Kidney (tissue), 14 donors: ENCODE data around the gene SERTAD4. TPM values are rescaled to one million over a fixed set of nuclear protein-coding genes. Genes with fewer than 3 reads are reported as not detected.

ENCODE experiments used
- DNase-seq, 5 donors: peaks; one replicate each; pipeline ENCODE4 v3.0.0-alpha.2; 2013 to 2020
- FAIRE-seq: peaks from 2 replicates; lab custom pipeline; 2012; peaks lifted over from hg19 to GRCh38; lab: Jason Lieb, UNC
- H3K27ac ChIP-seq, 2 donors: one replicate each; pipeline ENCODE4 v1.7.0; 2013; ENCODE audit warnings: low read depth in 2 of 2, low read length in 2 of 2, inconsistent platforms in 1 of 2
- H3K27me3 ChIP-seq: one replicate; pipeline ENCODE4 v1.7.1; 2013; ENCODE audit warnings: low read length, inconsistent platforms; ENCODE audit not compliant: control insufficient read depth, insufficient read depth
- H3K36me3 ChIP-seq, 3 donors: one replicate each; pipeline versions ENCODE4 v1.7.0 to v1.7.1; 2013; ENCODE audit warnings: low read length in 3 of 3, control low read depth in 1 of 3, inconsistent platforms in 1 of 3; ENCODE audit not compliant: insufficient read depth in 3 of 3, control insufficient read depth in 2 of 3
- H3K4me1 ChIP-seq, 3 donors: one replicate each; pipeline versions ENCODE4 v1.7.0 to v1.7.1; 2013; ENCODE audit warnings: low read length in 3 of 3, inconsistent platforms in 1 of 3, low read depth in 1 of 3; ENCODE audit not compliant: control insufficient read depth in 2 of 3, insufficient read depth in 2 of 3
- H3K4me3 ChIP-seq, 3 donors: one replicate each; pipeline versions ENCODE4 v1.7.0 to v1.8.1; 2013; ENCODE audit warnings: low read length in 3 of 3, control low read depth in 1 of 3, inconsistent platforms in 1 of 3
- H3K9ac ChIP-seq, 3 donors: one replicate each; pipeline versions ENCODE4 v1.7.0 to v1.7.1; 2013; ENCODE audit warnings: low read length in 3 of 3, control low read depth in 1 of 3, inconsistent platforms in 1 of 3
- H3K9me3 ChIP-seq, 3 donors: one replicate each; pipeline versions ENCODE4 v1.7.0 to v1.7.1; 2013; ENCODE audit warnings: low read length in 3 of 3, control low read depth in 1 of 3, inconsistent platforms in 1 of 3; ENCODE audit not compliant: control insufficient read depth in 2 of 3, insufficient read depth in 1 of 3
- intact Hi-C: fragments of 100-400 bp; cut with DNase I; formaldehyde crosslinking; loops from one replicate; pipeline ENCODE4 v1.11.1; 2022
- polyA plus RNA-seq: library from polyadenylated mRNA; stranded (reverse); fragments of 350-450 nt; fragmentation: Illumina TruSeq; extraction: RNeasy Lipid Tissue Mini Kit (QIAGEN cat#74804); gene quantifications from one replicate; pipeline ENCODE4 v1.2.3, GENCODE V29; 2014; ENCODE audit warnings: low read depth, low replicate concordance; ENCODE audit not compliant: insufficient read depth
- total RNA-seq: library from RNA; stranded (reverse); fragmentation: NEBNext Ultra II Directional; extraction: Animal tissue kit (Norgen Biotek cat#: 25700); gene quantifications from one replicate; pipeline ENCODE4 v1.2.1, GENCODE V29; 2021
- TF ChIP-seq, protein P1 (sequence below): IDR thresholded peaks from 3 replicates; pipeline ENCODE4 v1.5.1; 2012; ENCODE audit warnings: mild to moderate bottlenecking, moderate library complexity, borderline replicate concordance; ENCODE audit not compliant: insufficient read depth; ENCODE audit errors: extremely low read depth
- donor health status: control.
- donor health status: control.
- donor health status: control.
- donor health status: control.
- donor health status: control.
- donor health status: DM: yes; HTN: yes; CAD: no.
- donor health status: Normal renal cell carcinoma (clear cell type).

The SERTAD4 gene
- total and polyA plus RNA-seq, 2 donors from 2014 or later: 0.92 to 9.2 TPM

- DNase-seq (no peak), FAIRE-seq (no peak)
- Histone ChIP-seq H3K36me3 (no peaks in the 10 kb centered on the region), H3K27ac (no peak overlapping the region), H3K9me3 (peaks cover 0 to 4% (median 0%) of the 10 kb centered on the region in 3 donors), H3K9ac (no peak overlapping the region), H3K27me3 (no peaks in the 10 kb centered on the region), H3K4me1 (no peaks in the 10 kb centered on the region), H3K4me3 (no peak overlapping the region)
- TF ChIP-seq, protein P1, sequence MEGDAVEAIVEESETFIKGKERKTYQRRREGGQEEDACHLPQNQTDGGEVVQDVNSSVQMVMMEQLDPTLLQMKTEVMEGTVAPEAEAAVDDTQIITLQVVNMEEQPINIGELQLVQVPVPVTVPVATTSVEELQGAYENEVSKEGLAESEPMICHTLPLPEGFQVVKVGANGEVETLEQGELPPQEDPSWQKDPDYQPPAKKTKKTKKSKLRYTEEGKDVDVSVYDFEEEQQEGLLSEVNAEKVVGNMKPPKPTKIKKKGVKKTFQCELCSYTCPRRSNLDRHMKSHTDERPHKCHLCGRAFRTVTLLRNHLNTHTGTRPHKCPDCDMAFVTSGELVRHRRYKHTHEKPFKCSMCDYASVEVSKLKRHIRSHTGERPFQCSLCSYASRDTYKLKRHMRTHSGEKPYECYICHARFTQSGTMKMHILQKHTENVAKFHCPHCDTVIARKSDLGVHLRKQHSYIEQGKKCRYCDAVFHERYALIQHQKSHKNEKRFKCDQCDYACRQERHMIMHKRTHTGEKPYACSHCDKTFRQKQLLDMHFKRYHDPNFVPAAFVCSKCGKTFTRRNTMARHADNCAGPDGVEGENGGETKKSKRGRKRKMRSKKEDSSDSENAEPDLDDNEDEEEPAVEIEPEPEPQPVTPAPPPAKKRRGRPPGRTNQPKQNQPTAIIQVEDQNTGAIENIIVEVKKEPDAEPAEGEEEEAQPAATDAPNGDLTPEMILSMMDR: no peak
- intact Hi-C loops: no loop called here
These were observed 32.4 kb upstream of the SERTAD4 start for GRCh38 chr1:210200124-210200736.

DNA sequence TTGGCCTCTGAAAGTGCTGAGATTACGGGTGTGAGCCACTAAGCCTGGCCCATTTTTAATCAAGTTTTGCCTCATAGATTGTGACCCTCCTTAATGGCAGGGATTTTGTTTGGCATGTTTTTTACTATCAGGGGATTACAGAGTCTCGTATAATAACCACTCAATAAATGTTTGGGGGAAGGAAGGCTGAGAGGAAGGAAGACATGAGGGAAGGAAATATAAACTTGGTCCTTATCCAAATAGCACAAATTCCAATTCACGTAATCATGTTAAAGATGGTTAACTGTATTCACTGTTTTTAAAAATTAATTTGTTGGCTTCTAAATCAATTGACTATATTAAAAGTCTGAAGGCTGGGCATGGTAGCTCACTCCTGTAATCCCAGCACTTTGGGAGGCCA lies 30.9 kb upstream of the SERTAD4 start:
- intact Hi-C loops: no loop called here
- no peak for FAIRE-seq
- H3K4me3 ChIP-seq: no peak overlapping the region

DNA sequence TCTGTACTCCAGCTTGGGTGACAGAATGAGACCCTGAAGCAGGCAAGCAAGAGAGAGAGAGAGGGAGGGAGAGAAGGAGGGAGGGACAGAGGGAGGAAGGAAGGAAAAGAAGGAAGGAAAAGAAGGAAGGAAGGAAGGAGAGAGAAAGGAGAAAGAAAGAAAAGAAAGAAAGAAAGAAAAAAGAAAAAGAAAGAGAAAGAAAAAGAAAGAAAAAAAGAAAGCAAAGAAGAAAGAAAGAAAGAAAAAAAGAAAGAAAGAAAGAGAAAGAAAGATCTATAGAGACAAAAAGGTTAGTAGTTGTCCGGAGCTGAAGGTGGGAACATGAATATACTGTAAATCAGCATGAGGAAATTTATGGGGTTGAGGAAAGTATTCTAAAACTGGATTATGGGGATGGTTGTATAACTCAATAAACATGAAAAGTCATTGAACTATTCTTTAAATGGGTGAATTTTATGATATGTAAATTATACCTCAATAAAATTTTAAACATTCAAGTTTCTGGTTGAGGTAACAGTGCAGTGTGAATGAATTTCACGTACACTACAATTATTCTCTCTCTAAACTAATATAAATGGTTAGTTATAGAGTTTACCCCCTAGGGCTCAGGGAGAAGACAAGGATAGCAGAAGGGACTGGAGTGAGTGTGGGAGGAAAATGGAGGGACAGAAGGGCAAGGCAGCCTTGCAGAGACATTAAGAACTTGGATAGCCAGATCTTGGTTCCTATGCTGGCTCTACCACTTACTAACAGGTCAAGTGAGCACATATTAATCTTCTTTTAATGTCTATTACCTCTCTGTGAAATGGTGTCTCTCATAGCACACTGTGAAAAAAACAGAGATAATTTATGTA lies 24.8 kb upstream of the SERTAD4 start:
- FAIRE-seq: no peak
- Histone ChIP-seq H3K4me3 (no peak overlapping the region), H3K27me3 (no peaks in the 10 kb centered on the region)

More for the DNA sequence above, 30.9 kb upstream of the SERTAD4 start:
- Histone ChIP-seq H3K9ac (no peak overlapping the region), H3K27me3 (no peaks in the 10 kb centered on the region), H3K36me3 (no peaks in the 10 kb centered on the region), H3K4me1 (no peaks in the 10 kb centered on the region), H3K9me3 (no peaks in the 10 kb centered on the region), H3K27ac (no peak overlapping the region)
- DNase-seq: no peak
- TF ChIP-seq, protein P1: no peak

More for the DNA sequence above, 24.8 kb upstream of the SERTAD4 start:
- no peak for DNase-seq
- no peaks in the 10 kb centered on the region for H3K9me3 ChIP-seq
- TF ChIP-seq, protein P1: no peak
- no peaks in the 10 kb centered on the region for H3K4me1 ChIP-seq
- H3K36me3 ChIP-seq: no peaks in the 10 kb centered on the region
- intact Hi-C loops: no loop called here
- no peak overlapping the region for H3K9ac ChIP-seq
- no peak overlapping the region for H3K27ac ChIP-seq
